Measurements from ENCODE around the gene SYT1. TPM values are rescaled to one million over a fixed set of nuclear protein-coding genes. Genes with fewer than 3 reads are reported as not detected.
"Not testable (repeated sequence)": the region's sequence is repeated elsewhere in the genome, so short reads cannot be mapped to it uniquely, and the experiment has no call there.

Gene SYT1
- total RNA-seq, 2 experiments from 2014 or later, result not detected

- Mint-ChIP-seq H3K27me3 (no peaks in the 10 kb centered on the region), H3K9me3 (ENCODE audit: low read depth) (no peaks in the 10 kb centered on the region), H3K27ac (no peak overlapping the region), H3K4me1 (no peaks in the 10 kb centered on the region), H3K4me3 (no peak overlapping the region), H3K36me3 (no peaks in the 10 kb centered on the region)
- ATAC-seq (no peak), DNase-seq (no peak)
- CTCF ChIA-PET, result no interaction called here
Observed at GRCh38 chr12:79409562-79409961, 545.0 kb downstream of the SYT1 start.

GRCh38 chr12:79411791-79412190 lies 547.2 kb downstream of the SYT1 start:
- H3K4me1 Mint-ChIP-seq, result no peaks in the 10 kb centered on the region
- ATAC-seq (no peak), DNase-seq (no peak)
- CTCF ChIA-PET, result no interaction called here
- no peaks in the 10 kb centered on the region for H3K9me3 Mint-ChIP-seq (ENCODE audit: low read depth)
- no peaks in the 10 kb centered on the region for H3K27me3 Mint-ChIP-seq
- no peak overlapping the region for H3K27ac Mint-ChIP-seq
- no peaks in the 10 kb centered on the region for H3K36me3 Mint-ChIP-seq
- H3K4me3 Mint-ChIP-seq, result no peak overlapping the region

GRCh38 chr12:79413796-79414195 lies 549.2 kb downstream of the SYT1 start:
- H3K4me1 Mint-ChIP-seq, result no peaks in the 10 kb centered on the region
- CTCF ChIA-PET, result no interaction called here
- DNase-seq, result no peak

GRCh38 chr12:79414252-79414651 lies 549.7 kb downstream of the SYT1 start:
- Mint-ChIP-seq H3K4me3 (no peak overlapping the region), H3K36me3 (no peaks in the 10 kb centered on the region), H3K4me1 (no peaks in the 10 kb centered on the region), H3K9me3 (ENCODE audit: low read depth) (no peaks in the 10 kb centered on the region), H3K27ac (no peak overlapping the region), H3K27me3 (no peaks in the 10 kb centered on the region)
- CTCF ChIA-PET, result no interaction called here
- DNase-seq, result no peak
- ATAC-seq, result no peak

More at GRCh38 chr12:79413796-79414195, 549.2 kb downstream of the SYT1 start:
- Mint-ChIP-seq H3K27me3 (no peaks in the 10 kb centered on the region), H3K9me3 (ENCODE audit: low read depth) (no peaks in the 10 kb centered on the region), H3K27ac (no peak overlapping the region), H3K4me3 (no peak overlapping the region), H3K36me3 (no peaks in the 10 kb centered on the region)
- ATAC-seq, result no peak

- H3K27ac Mint-ChIP-seq, result no peak overlapping the region
- H3K9me3 Mint-ChIP-seq (ENCODE audit: low read depth), result no peaks in the 10 kb centered on the region
- ATAC-seq (no peak), DNase-seq (no peak)
- H3K27me3 Mint-ChIP-seq, result no peaks in the 10 kb centered on the region
- H3K36me3 Mint-ChIP-seq, result no peaks in the 10 kb centered on the region
- CTCF ChIA-PET, result no interaction called here
- no peaks in the 10 kb centered on the region for H3K4me1 Mint-ChIP-seq
- no peak overlapping the region for H3K4me3 Mint-ChIP-seq
Observed at GRCh38 chr12:79415321-79415720, 550.7 kb downstream of the SYT1 start.

- Mint-ChIP-seq H3K9me3 (ENCODE audit: low read depth) (no peaks in the 10 kb centered on the region), H3K27ac (no peak overlapping the region), H3K36me3 (no peaks in the 10 kb centered on the region), H3K27me3 (no peaks in the 10 kb centered on the region), H3K4me3 (no peak overlapping the region), H3K4me1 (no peaks in the 10 kb centered on the region)
- ATAC-seq, result no peak
- CTCF ChIA-PET, result no interaction called here
- no peak for DNase-seq
Observed at GRCh38 chr12:79415746-79416435, 551.3 kb downstream of the SYT1 start.

GRCh38 chr12:79420146-79420618 lies 555.6 kb downstream of the SYT1 start:
- no peaks in the 10 kb centered on the region for H3K9me3 Mint-ChIP-seq (ENCODE audit: low read depth)
- CTCF ChIA-PET, result no interaction called here

GRCh38 chr12:79421236-79421740 lies 556.7 kb downstream of the SYT1 start:
- Mint-ChIP-seq H3K4me3 (no peak overlapping the region), H3K36me3 (no peaks in the 10 kb centered on the region), H3K4me1 (no peaks in the 10 kb centered on the region), H3K9me3 (ENCODE audit: low read depth) (no peaks in the 10 kb centered on the region), H3K27ac (no peak overlapping the region), H3K27me3 (no peaks in the 10 kb centered on the region)
- ATAC-seq, result no peak
- CTCF ChIA-PET, result no interaction called here
- DNase-seq, result no peak

More at GRCh38 chr12:79420146-79420618, 555.6 kb downstream of the SYT1 start:
- no peaks in the 10 kb centered on the region for H3K36me3 Mint-ChIP-seq
- H3K27ac Mint-ChIP-seq, result no peak overlapping the region
- H3K4me3 Mint-ChIP-seq, result no peak overlapping the region
- ATAC-seq (no peak), DNase-seq (no peak)
- no peaks in the 10 kb centered on the region for H3K4me1 Mint-ChIP-seq
- H3K27me3 Mint-ChIP-seq, result no peaks in the 10 kb centered on the region

- Mint-ChIP-seq H3K9me3 (ENCODE audit: low read depth) (no peaks in the 10 kb centered on the region), H3K36me3 (no peaks in the 10 kb centered on the region), H3K27ac (no peak overlapping the region), H3K27me3 (no peaks in the 10 kb centered on the region), H3K4me3 (no peak overlapping the region), H3K4me1 (no peaks in the 10 kb centered on the region)
- ATAC-seq, result no peak
- CTCF ChIA-PET, result no interaction called here
- no peak for DNase-seq
Observed at GRCh38 chr12:79422060-79422812, 557.7 kb downstream of the SYT1 start.

GRCh38 chr12:79423560-79423959 lies 559.0 kb downstream of the SYT1 start:
- Mint-ChIP-seq H3K27me3 (no peaks in the 10 kb centered on the region), H3K9me3 (ENCODE audit: low read depth) (no peaks in the 10 kb centered on the region), H3K4me1 (no peaks in the 10 kb centered on the region), H3K36me3 (no peaks in the 10 kb centered on the region), H3K4me3 (no peak overlapping the region), H3K27ac (no peak overlapping the region)
- CTCF ChIA-PET, result no interaction called here
- DNase-seq (no peak), ATAC-seq (no peak)

GRCh38 chr12:79424109-79424721 lies 559.6 kb downstream of the SYT1 start:
- no peaks in the 10 kb centered on the region for H3K27me3 Mint-ChIP-seq
- no peaks in the 10 kb centered on the region for H3K9me3 Mint-ChIP-seq (ENCODE audit: low read depth)
- no peaks in the 10 kb centered on the region for H3K4me1 Mint-ChIP-seq
- CTCF ChIA-PET, result no interaction called here
- no peak overlapping the region for H3K4me3 Mint-ChIP-seq
- DNase-seq, result no peak
- H3K27ac Mint-ChIP-seq, result no peak overlapping the region
- H3K36me3 Mint-ChIP-seq, result no peaks in the 10 kb centered on the region
- ATAC-seq, result no peak

- no peak overlapping the region for H3K27ac Mint-ChIP-seq
- H3K36me3 Mint-ChIP-seq, result no peaks in the 10 kb centered on the region
- DNase-seq, result no peak
- H3K4me3 Mint-ChIP-seq, result no peak overlapping the region
- H3K9me3 Mint-ChIP-seq (ENCODE audit: low read depth), result no peaks in the 10 kb centered on the region
- no peaks in the 10 kb centered on the region for H3K27me3 Mint-ChIP-seq
- no peaks in the 10 kb centered on the region for H3K4me1 Mint-ChIP-seq
- CTCF ChIA-PET, result no interaction called here
- ATAC-seq, result no peak
Observed at GRCh38 chr12:79426121-79426520, 561.5 kb downstream of the SYT1 start.

GRCh38 chr12:79426744-79427143 lies 562.2 kb downstream of the SYT1 start:
- H3K4me1 Mint-ChIP-seq; H3K4me3 Mint-ChIP-seq; H3K36me3 Mint-ChIP-seq; H3K27ac Mint-ChIP-seq; ATAC-seq; H3K9me3 Mint-ChIP-seq (ENCODE audit: low read depth); DNase-seq; H3K27me3 Mint-ChIP-seq; CTCF ChIA-PET: not testable (repeated sequence)
